Midbrain (tissue), 1 donor: ENCODE data around the gene TSNAX.
"Not testable (repeated sequence)": the region's sequence is repeated elsewhere in the genome, so short reads cannot be mapped to it uniquely, and the experiment has no call there.

Experiments used
- DNase-seq: peaks from one replicate; lab custom pipeline; 2025; lab: John Stamatoyannopoulos, UW

Gene TSNAX

GRCh38 chr1:231528172-231529029, at the start of gene TSNAX:
TSNAX (plus strand) TSS chr1:231528669; CDS start chr1:231528811, 142 bp downstream.
- DNase-seq, result peak; percentile 94

- no peak for DNase-seq
Measured at GRCh38 chr1:231478811-231479210, 49.7 kb upstream of the TSNAX start.

GRCh38 chr1:231480008-231480407, 48.5 kb upstream of the TSNAX start:
- DNase-seq, result no peak

GRCh38 chr1:231481289-231481688, 47.2 kb upstream of the TSNAX start:
- no peak for DNase-seq

GRCh38 chr1:231485029-231485784, 43.3 kb upstream of the TSNAX start:
- DNase-seq, result no peak

GRCh38 chr1:231487019-231487418, 41.5 kb upstream of the TSNAX start:
- DNase-seq, result no peak

GRCh38 chr1:231487910-231488309, 40.6 kb upstream of the TSNAX start:
- no peak for DNase-seq

- DNase-seq, result no peak
Measured at GRCh38 chr1:231493421-231494185, 34.9 kb upstream of the TSNAX start.

GRCh38 chr1:231494439-231495110, 33.9 kb upstream of the TSNAX start:
- no peak for DNase-seq

GRCh38 chr1:231497629-231498152, 30.8 kb upstream of the TSNAX start:
- no peak for DNase-seq

GRCh38 chr1:231499148-231499763, 29.2 kb upstream of the TSNAX start:
- DNase-seq, result no peak

GRCh38 chr1:231500666-231501065, 27.8 kb upstream of the TSNAX start:
- no peak for DNase-seq

GRCh38 chr1:231503168-231503567, 25.3 kb upstream of the TSNAX start:
- not testable (repeated sequence) for DNase-seq

GRCh38 chr1:231507476-231508355, 20.8 kb upstream of the TSNAX start:
- no peak for DNase-seq

- no peak for DNase-seq
Measured at GRCh38 chr1:231508497-231508896, 20.0 kb upstream of the TSNAX start.

GRCh38 chr1:231508941-231509340, 19.5 kb upstream of the TSNAX start:
- DNase-seq, result no peak

GRCh38 chr1:231512147-231512698, 16.2 kb upstream of the TSNAX start:
- DNase-seq, result no peak

- DNase-seq, result peak; percentile 6
Measured at GRCh38 chr1:231515748-231516147, 12.7 kb upstream of the TSNAX start.

GRCh38 chr1:231517076-231517475, 11.4 kb upstream of the TSNAX start:
- DNase-seq, result no peak
